SH-SY5Y (cell line): Measurements from ENCODE around the gene CMBL.

Experiments used
- GATA2 ChIP-seq: IDR thresholded peaks from 2 replicates; pipeline ENCODE4 v1.6.1; 2011; ENCODE audit warnings: mild to moderate bottlenecking, low read depth, low read length
- GATA3 ChIP-seq: IDR thresholded peaks from 2 replicates; pipeline ENCODE4 v1.6.1; 2011; ENCODE audit warnings: low read depth, mild to moderate bottlenecking, low read length, moderate library complexity

DNA sequence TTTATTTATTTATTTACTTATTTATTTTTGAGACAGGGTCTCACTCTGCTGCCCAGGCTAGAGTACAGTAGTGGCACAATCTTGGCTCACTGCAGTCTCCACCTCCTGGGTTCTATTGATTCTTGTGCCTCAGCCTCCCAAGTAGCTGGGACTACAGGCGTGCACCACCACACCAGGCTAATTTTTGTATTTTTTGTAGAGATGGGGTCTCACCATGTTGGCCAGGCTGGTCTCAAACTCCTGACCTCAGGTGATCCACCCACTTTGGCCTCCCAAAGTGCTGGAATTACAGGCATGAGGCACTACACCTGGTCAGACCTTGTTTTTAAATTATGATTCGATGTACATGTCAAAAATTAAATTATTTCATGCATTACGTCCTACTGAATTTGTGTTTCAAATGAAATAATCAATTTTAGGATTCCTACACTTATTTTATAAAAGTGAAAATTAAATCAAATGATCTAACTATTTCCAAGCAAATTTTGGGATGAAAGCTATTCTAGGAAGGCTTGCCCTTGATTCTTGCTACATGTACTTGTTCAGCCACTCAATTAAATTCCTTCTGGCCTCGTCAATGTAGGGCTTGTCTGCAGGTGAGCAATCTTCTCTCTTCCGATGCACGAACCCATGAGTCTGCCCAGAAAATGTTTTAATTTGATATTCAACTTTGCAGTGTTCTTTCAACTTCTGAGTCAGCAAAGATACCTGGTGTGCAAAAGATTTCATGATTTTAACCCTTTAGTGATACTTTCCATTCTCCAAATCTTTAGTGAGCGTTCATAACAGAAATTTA lies 27.6 kb downstream of the CMBL start:
- TF ChIP-seq GATA2, result no peak
- no peak for TF ChIP-seq GATA3
